CD4-positive, alpha-beta T cell treated with Interleukin-1 beta for 1 hour (primary cell): ENCODE data around the gene TBC1D7.

Source experiments
- DNase-seq, 2 donors: peaks; one replicate each; pipeline ENCODE4 v3.0.0-alpha.2; 2020 to 2022

The TBC1D7 gene

GRCh38 chr6:13289789-13290318 is 38.5 kb downstream of the TBC1D7 start:
- no peak for DNase-seq

GRCh38 chr6:13288969-13289391 is 39.4 kb downstream of the TBC1D7 start:
- no peak for DNase-seq

GRCh38 chr6:13288481-13288880 is 39.9 kb downstream of the TBC1D7 start:
- no peak for DNase-seq

GRCh38 chr6:13287104-13287503 is 41.2 kb downstream of the TBC1D7 start:
- no peak for DNase-seq

GRCh38 chr6:13286181-13286580 is 42.2 kb downstream of the TBC1D7 start:
- no peak for DNase-seq

GRCh38 chr6:13285705-13286104 is 42.6 kb downstream of the TBC1D7 start:
- no peak for DNase-seq

- no peak for DNase-seq
Measured at GRCh38 chr6:13284646-13285045, 43.7 kb downstream of the TBC1D7 start.

- no peak for DNase-seq
Measured at GRCh38 chr6:13283331-13283730, 45.0 kb downstream of the TBC1D7 start.

GRCh38 chr6:13282393-13283069 is 45.8 kb downstream of the TBC1D7 start:
- DNase-seq: no peak

- DNase-seq: no peak
Measured at GRCh38 chr6:13281686-13282085, 46.7 kb downstream of the TBC1D7 start.

GRCh38 chr6:13280254-13280653 is 48.1 kb downstream of the TBC1D7 start:
- no peak for DNase-seq

- no peak for DNase-seq
Measured at GRCh38 chr6:13278991-13279390, 49.3 kb downstream of the TBC1D7 start.

GRCh38 chr6:13278164-13278563 is 50.2 kb downstream of the TBC1D7 start:
- DNase-seq: peak in 1 of 2 donors; percentile 36

- no peak for DNase-seq
Measured at GRCh38 chr6:13277231-13277630, 51.1 kb downstream of the TBC1D7 start.

GRCh38 chr6:13275435-13275989 is 52.8 kb downstream of the TBC1D7 start:
- DNase-seq: no peak

- no peak for DNase-seq
Measured at GRCh38 chr6:13274707-13275434, 53.5 kb downstream of the TBC1D7 start.

GRCh38 chr6:13273931-13274706 is 54.2 kb downstream of the TBC1D7 start:
- peak; percentile 52 to 83 for DNase-seq

- DNase-seq: no peak
Measured at GRCh38 chr6:13273202-13273930, 55.0 kb downstream of the TBC1D7 start.

GRCh38 chr6:13272131-13273046 is 55.9 kb downstream of the TBC1D7 start:
- DNase-seq: peak; percentile 21 to 86

GRCh38 chr6:13268913-13269518 is 59.3 kb downstream of the TBC1D7 start:
- no peak for DNase-seq

- no peak for DNase-seq
Measured at GRCh38 chr6:13267142-13267651, 61.1 kb downstream of the TBC1D7 start.
